ENCODE measurements around the gene PCDH12. TPM values are rescaled to one million over a fixed set of nuclear protein-coding genes. Genes with fewer than 3 reads are reported as not detected.

Gene PCDH12
- total and polyA plus RNA-seq, 2 donors, result 2.5 to 14.6 TPM

DNA sequence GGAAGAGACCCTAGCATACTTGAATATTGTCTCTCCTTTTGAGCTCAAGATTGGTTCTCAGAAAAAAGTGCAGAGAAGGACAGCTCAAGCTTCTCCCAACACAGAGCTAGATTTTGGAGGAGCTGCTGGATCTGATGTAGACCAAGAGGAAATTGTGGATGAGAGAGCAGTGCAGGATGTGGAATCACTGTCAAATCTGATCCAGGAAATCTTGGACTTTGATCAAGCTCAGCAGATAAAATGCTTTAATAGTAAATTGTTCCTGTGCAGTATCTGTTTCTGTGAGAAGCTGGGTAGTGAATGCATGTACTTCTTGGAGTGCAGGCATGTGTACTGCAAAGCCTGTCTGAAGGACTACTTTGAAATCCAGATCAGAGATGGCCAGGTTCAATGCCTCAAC is 20.4 kb upstream of the PCDH12 start:
- no peak overlapping the region for H3K27ac ChIP-seq (ENCODE audit: low read depth)
- DNase-seq (ENCODE audit: extremely low spot score), result no peak
- H3K4me3 ChIP-seq (ENCODE audit: low read depth, low read length), result no peak overlapping the region
- peaks cover 12% of the 10 kb centered on the region for H3K36me3 ChIP-seq (ENCODE audit: insufficient read depth)
- no peaks in the 10 kb centered on the region for H3K4me1 ChIP-seq (ENCODE audit: insufficient read depth)

GRCh38 chr5:141976176-141976575 is 18.2 kb upstream of the PCDH12 start:
- no peaks in the 10 kb centered on the region for H3K4me1 ChIP-seq (ENCODE audit: insufficient read depth)
- peaks cover 12% of the 10 kb centered on the region for H3K36me3 ChIP-seq (ENCODE audit: insufficient read depth)
- DNase-seq (ENCODE audit: extremely low spot score), result no peak
- H3K4me3 ChIP-seq (ENCODE audit: low read depth, low read length), result no peak overlapping the region
- WGBS, result 88% methylated on average over 6 of the region's 6 CpGs
- no peak overlapping the region for H3K27ac ChIP-seq (ENCODE audit: low read depth)

GRCh38 chr5:141973871-141974595 is 16.0 kb upstream of the PCDH12 start:
- H3K4me1 ChIP-seq (ENCODE audit: insufficient read depth), result no peaks in the 10 kb centered on the region
- no peak for DNase-seq (ENCODE audit: extremely low spot score)
- H3K36me3 ChIP-seq (ENCODE audit: insufficient read depth), result peaks cover 8% of the 10 kb centered on the region
- H3K4me3 ChIP-seq (ENCODE audit: low read depth, low read length), result no peak overlapping the region
- H3K27ac ChIP-seq (ENCODE audit: low read depth), result no peak overlapping the region
- WGBS, result 75% methylated on average over 1 of the region's 1 CpG

DNA sequence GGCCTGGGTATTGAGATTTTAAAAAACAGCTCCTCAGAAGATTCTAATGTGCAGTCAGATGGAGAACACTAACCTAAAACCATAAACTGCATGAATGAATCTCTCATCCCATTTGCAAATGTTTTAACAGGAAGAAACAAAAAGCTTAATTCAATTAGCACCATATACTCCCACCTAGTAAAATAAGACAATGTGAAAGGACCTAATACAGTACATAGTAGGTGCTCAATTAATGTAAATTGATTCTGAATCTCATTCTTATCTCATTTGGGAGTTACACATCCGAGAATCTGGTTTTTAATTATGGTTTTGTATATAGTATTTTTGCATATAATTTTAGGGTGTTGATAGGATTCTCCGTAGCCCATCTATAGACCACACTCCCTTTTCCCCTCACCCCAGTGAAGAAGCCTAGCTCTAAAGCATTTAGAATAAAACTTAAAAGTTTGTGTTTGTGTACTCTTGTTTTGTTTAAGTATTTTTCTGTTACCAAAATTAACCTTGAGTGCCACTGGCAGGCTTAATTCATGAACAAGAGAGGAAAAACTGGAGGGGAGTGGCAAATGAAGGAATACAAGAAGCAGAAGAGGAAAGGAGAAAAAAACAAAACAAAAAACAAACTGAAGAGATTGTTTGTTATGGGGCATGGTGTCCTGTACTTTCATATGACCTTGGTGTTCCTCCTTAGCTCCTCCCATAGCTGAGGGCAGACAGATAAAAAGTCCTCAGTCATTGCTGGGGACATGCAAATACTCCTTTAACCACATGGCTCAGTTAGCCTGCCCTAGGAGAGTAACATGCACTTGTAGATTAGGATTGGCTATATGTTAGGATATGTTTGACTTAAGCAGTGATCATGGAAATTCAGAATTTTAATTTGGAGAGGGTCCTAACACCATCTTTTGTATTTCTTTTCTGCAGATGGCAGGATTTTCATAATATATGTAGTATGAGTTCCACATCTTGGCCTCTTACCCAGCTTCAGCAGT is 12.1 kb upstream of the PCDH12 start:
- Histone ChIP-seq H3K4me1 (ENCODE audit: insufficient read depth) (no peaks in the 10 kb centered on the region), H3K36me3 (ENCODE audit: insufficient read depth) (no peaks in the 10 kb centered on the region), H3K4me3 (ENCODE audit: low read depth, low read length) (peak overlapping the region; percentile 50), H3K27ac (ENCODE audit: low read depth) (peak overlapping the region; percentile 86)
- DNase-seq (ENCODE audit: extremely low spot score), result no peak
- WGBS, result 71% methylated on average over 2 of the region's 2 CpGs

DNA sequence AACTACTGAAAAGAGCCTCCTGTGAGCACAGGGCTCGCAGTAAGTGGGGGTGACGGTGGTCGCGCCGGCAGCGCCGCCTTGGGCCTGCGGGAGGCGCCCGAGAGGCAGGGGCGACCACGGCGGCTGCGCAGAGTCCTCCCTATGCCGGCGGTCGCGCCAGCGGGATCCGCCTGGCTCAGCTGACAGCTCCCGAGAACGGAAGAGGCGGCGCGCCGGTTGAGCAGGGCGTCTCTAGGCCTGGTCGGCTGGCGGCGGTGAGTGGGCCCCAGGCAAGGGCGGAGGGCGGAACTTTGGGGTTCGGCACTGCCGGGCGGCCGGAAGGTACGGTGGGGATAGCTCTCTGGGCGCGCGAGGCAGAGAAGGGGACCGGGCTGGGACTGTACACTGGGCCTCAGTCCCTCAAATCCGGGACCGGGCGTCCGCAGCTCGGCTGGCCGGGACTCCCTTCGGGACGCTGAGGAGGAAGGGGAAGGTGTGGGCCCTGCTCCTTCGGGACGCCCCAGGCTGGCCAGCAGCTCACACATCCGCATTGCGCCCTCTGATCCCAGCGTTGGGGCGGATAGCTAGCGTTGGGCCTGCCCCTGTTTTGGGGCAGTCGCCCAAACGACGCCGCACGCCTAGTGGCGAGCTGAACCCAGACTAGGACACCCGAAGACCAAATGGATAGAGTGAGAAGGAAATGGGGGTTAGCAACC is 11.1 kb upstream of the PCDH12 start, which contains the start of gene RNF14:
Gene RNF14, plus strand, starts transcription at position 192 of the 695 bp plus-strand sequence. CDS start 4,484 bp downstream, outside the sequence.
- H3K27ac ChIP-seq (ENCODE audit: low read depth), result peak within 1 kb of the TSS; percentile 86
- H3K36me3 ChIP-seq (ENCODE audit: insufficient read depth), result no peaks in the 10 kb centered on the region
- H3K4me1 ChIP-seq (ENCODE audit: insufficient read depth), result no peaks in the 10 kb centered on the region
- WGBS, result under 1% methylated on average over 63 of the region's 63 CpGs
- peak; percentile 77 for DNase-seq (ENCODE audit: extremely low spot score)
- H3K4me3 ChIP-seq (ENCODE audit: low read depth, low read length), result peak within 1 kb of the TSS; percentile 50

GRCh38 chr5:141966963-141967333 is 8.9 kb upstream of the PCDH12 start:
- 94% methylated on average over 2 of the region's 2 CpGs for WGBS
- H3K36me3 ChIP-seq (ENCODE audit: insufficient read depth), result no peaks in the 10 kb centered on the region
- no peak overlapping the region for H3K27ac ChIP-seq (ENCODE audit: low read depth)
- DNase-seq (ENCODE audit: extremely low spot score), result no peak
- H3K4me1 ChIP-seq (ENCODE audit: insufficient read depth), result no peaks in the 10 kb centered on the region
- H3K4me3 ChIP-seq (ENCODE audit: low read depth, low read length), result no peak overlapping the region

GRCh38 chr5:141966275-141966962 is 8.4 kb upstream of the PCDH12 start:
- no peaks in the 10 kb centered on the region for H3K4me1 ChIP-seq (ENCODE audit: insufficient read depth)
- 82% methylated on average over 4 of the region's 4 CpGs for WGBS
- no peak overlapping the region for H3K27ac ChIP-seq (ENCODE audit: low read depth)
- DNase-seq (ENCODE audit: extremely low spot score), result no peak
- H3K4me3 ChIP-seq (ENCODE audit: low read depth, low read length), result no peak overlapping the region
- no peaks in the 10 kb centered on the region for H3K36me3 ChIP-seq (ENCODE audit: insufficient read depth)

- 67% methylated on average over 7 of the region's 7 CpGs for WGBS
- no peaks in the 10 kb centered on the region for H3K36me3 ChIP-seq (ENCODE audit: insufficient read depth)
- DNase-seq (ENCODE audit: extremely low spot score), result no peak
- no peak overlapping the region for H3K27ac ChIP-seq (ENCODE audit: low read depth)
- no peaks in the 10 kb centered on the region for H3K4me1 ChIP-seq (ENCODE audit: insufficient read depth)
- H3K4me3 ChIP-seq (ENCODE audit: low read depth, low read length), result no peak overlapping the region
These were observed 7.1 kb upstream of the PCDH12 start for GRCh38 chr5:141965071-141965470.

DNA sequence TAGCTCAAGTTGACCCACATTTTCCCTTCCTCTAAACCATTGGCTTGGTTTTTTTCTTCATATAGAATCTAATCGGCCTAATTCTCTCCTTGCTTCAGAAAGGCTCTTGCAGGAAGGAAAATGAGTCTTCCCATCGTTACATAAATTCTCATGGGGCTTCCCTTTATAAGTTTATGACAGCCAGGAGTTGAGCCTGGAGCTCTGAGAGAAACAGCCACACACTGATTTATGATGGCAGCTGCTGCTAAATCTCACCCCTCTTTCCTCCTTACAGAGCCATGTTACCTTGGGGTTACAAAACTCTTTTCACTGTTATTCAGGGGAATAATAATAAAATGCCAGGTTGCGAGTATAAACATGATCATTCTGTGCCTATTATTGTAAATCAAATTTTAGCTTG is 5.7 kb upstream of the PCDH12 start:
- no peak for DNase-seq (ENCODE audit: extremely low spot score)
- Histone ChIP-seq H3K27ac (ENCODE audit: low read depth) (no peak overlapping the region), H3K4me3 (ENCODE audit: low read depth, low read length) (no peak overlapping the region), H3K4me1 (ENCODE audit: insufficient read depth) (no peaks in the 10 kb centered on the region), H3K36me3 (ENCODE audit: insufficient read depth) (no peaks in the 10 kb centered on the region)
- 48% methylated on average over 3 of the region's 3 CpGs for WGBS

- Histone ChIP-seq H3K36me3 (ENCODE audit: insufficient read depth) (no peaks in the 10 kb centered on the region), H3K4me1 (ENCODE audit: insufficient read depth) (no peaks in the 10 kb centered on the region), H3K4me3 (ENCODE audit: low read depth, low read length) (no peak overlapping the region), H3K27ac (ENCODE audit: low read depth) (no peak overlapping the region)
- DNase-seq (ENCODE audit: extremely low spot score), result no peak
- whole genome bisulfite sequencing, result 89% methylated on average over 3 of the region's 3 CpGs
These were observed 3.5 kb upstream of the PCDH12 start for GRCh38 chr5:141961466-141961865.

DNA sequence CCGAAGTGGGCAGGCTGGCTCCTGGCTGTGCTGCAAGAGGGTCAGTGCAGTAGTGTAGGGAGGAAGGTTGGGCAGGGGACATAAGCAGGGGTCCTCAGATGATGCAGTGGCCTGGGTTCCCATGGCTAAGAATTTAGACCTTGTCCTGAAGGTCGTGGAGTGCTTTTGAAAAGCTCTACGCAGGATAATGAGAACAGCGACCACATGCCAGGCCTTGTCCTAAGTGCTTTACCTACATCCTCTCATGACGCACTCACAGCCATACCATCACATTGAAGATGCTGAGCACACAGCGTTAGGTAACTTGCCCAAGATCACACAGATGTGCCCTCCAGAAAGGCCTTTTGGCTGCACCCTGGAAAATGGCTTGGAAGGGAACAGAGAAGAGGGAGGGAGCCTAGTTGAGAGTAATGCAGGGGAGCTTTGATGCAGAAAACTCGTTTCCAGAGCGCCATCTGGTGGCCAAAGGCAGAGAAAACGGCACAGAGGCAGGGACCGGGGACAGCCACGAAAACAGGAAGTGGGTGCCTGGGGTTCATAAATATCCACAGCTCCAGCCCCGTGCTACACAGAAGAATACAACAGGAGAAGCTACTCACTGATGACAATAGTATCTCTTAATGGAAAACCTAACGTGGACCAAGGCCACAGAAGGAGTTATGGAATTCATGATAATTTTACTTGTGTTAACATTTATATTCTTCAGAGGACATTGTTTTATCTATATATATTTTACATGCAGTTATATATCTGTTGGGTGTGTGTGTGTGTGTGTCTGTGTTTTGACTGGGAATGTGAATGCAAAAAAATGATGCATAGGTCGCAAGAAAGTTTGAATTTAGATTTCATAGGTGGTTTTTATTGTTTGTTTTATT is 2.7 kb upstream of the PCDH12 start:
- DNase-seq (ENCODE audit: extremely low spot score), result peak; percentile 88
- 30% methylated on average over 14 of the region's 14 CpGs for WGBS
- Histone ChIP-seq H3K4me3 (ENCODE audit: low read depth, low read length) (no peak overlapping the region), H3K36me3 (ENCODE audit: insufficient read depth) (no peaks in the 10 kb centered on the region), H3K4me1 (ENCODE audit: insufficient read depth) (no peaks in the 10 kb centered on the region), H3K27ac (ENCODE audit: low read depth) (no peak overlapping the region)

DNA sequence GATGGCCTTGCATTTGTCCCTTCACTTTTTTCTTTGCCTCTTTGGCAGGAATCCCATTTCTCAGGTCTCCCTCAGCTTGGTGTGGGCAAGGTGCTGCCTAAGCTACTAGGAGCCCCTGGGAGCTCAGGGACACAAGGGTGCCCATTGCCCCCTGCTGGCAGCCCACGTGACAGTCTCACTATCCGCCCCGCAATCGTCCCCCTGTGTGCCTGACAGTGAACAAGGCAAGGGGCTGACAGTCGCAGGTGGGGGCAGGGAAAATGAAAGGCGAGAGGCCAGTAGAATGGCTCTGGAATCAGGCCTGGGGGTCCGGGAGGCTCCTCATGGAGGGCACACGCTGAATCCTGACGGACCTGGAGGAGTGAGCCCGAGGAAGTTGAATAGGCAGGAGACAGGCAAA is 2.0 kb upstream of the PCDH12 start:
- Histone ChIP-seq H3K4me3 (ENCODE audit: low read depth, low read length) (no peak overlapping the region), H3K36me3 (ENCODE audit: insufficient read depth) (no peaks in the 10 kb centered on the region), H3K4me1 (ENCODE audit: insufficient read depth) (no peaks in the 10 kb centered on the region), H3K27ac (ENCODE audit: low read depth) (no peak overlapping the region)
- 62% methylated on average over 10 of the region's 10 CpGs for WGBS
- no peak for DNase-seq (ENCODE audit: extremely low spot score)
